GM21447 (cell line): ENCODE data around the gene ARHGAP23.
"Not testable (repeated sequence)": the region's sequence is repeated elsewhere in the genome, so short reads cannot be mapped to it uniquely, and the experiment has no call there.

Experiments used
- ATAC-seq: cut with Tn5 transposase; IDR thresholded peaks from one replicate; pipeline ENCODE4 v1.9.1; 2021; ENCODE audit not compliant: unreplicated experiment

ARHGAP23 gene

DNA sequence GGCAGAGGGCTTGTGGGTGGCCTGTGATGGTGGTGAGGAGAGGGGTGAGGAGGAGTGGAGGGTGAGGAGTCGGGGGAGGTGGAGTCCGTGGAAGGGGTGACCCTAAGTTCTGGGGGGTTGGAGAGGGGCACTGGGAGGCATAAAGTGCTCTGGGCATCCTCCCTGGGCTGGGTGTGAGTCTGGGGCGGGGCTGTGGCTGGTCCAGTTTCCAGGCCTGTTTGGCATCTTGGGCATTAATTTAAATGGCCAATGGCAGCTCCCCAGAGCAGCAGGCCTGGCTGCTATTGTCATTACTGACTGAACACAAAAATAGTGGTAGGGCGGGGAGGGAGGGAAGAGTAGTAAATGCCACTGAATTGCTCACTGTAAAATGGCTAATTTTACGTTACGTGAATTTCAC is 7.7 kb upstream of the ARHGAP23 start:
- no peak for ATAC-seq

DNA sequence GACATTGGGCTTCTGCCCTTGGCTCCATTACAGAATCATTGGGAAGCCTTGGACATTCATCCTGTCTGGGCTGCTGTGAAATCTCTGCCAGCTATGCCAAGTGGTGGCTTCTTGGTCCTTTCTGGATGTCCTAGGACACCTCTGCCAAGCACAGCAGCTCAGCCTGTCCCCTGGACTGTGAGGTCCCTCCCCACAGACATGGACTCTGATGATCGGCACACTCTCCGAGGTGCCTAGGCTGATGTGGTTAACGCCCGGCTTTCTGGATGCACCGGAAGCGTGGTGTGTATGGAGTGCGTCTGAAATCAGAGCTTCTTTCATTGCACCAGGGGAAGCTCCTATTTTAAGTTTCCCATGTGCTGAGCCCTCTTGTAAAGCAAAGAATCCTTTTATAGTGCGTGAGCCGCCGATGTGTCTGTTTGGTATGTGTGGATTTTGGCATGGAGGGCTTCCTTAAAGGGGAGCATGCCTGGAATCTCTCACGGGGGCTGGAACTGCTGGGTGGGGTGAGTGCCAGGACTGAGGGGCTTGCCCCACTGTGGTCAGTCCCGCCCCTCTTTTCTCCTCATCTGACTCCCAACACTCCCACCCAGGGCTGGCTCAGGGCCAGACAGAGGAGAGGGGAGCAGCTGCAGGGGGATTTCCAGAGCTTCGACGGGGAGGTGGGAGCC is 7.0 kb upstream of the ARHGAP23 start:
- no peak for ATAC-seq

GRCh38 chr17:38421871-38422827 is 6.1 kb upstream of the ARHGAP23 start:
- no peak for ATAC-seq

DNA sequence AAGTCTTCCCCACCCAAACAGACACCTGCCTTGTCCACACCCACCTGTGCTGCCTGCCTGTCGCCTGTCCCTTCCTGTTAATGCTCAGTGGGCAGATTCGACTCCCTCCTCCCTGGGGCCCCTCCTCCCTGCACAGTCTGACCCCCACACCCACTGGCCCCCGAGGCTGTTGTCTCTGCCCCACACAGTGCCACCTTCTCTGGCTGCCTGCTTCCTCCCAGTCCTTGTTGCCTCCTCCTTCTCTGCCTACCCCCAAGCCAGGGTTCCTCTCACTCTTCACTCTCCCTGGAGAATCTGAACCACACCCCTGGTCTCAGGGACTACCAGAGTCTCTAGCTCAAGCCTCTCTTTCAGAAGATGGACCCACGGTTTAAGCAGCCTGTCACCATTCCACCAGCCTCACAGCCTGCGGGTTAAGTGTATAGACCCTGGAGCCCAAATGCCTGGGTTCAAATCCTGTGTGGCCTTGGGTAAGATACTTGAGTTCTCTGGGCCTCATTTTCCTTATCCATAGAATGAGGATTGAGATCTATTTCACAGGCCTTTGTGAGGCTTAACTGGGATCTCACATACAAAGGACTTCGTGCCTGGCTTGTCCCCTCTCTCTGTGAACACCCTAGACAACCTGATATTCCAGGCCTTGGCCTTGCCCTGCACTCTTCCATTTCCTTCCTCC is 3.8 kb upstream of the ARHGAP23 start:
- no peak for ATAC-seq

GRCh38 chr17:38425031-38425430 is 3.2 kb upstream of the ARHGAP23 start:
- ATAC-seq: no peak

DNA sequence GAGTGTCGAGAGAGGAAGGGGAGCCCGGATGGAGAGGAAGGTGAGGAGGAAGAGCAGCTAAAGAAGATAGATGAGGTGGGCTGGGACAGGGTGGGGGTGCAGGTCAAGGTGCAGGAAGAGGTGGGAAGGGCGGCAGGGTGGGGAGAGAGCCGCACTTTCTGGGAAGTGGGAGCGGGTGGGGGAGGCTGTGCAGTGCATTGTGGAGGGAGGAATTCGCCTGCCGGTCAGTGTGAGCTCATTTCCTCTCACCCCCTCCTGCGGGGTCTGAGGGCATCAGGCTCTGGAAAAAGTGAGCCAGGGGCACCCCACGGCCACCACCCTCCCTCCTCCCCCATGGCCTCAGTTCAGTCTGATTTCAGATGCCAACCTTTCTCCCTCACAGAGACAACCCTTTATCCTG is 2.5 kb upstream of the ARHGAP23 start:
- no peak for ATAC-seq

- no peak for ATAC-seq
These were observed 1.8 kb upstream of the ARHGAP23 start for GRCh38 chr17:38426441-38426840.

- ATAC-seq: no peak
These were observed 909 bp upstream of the ARHGAP23 start for GRCh38 chr17:38427160-38427949.

DNA sequence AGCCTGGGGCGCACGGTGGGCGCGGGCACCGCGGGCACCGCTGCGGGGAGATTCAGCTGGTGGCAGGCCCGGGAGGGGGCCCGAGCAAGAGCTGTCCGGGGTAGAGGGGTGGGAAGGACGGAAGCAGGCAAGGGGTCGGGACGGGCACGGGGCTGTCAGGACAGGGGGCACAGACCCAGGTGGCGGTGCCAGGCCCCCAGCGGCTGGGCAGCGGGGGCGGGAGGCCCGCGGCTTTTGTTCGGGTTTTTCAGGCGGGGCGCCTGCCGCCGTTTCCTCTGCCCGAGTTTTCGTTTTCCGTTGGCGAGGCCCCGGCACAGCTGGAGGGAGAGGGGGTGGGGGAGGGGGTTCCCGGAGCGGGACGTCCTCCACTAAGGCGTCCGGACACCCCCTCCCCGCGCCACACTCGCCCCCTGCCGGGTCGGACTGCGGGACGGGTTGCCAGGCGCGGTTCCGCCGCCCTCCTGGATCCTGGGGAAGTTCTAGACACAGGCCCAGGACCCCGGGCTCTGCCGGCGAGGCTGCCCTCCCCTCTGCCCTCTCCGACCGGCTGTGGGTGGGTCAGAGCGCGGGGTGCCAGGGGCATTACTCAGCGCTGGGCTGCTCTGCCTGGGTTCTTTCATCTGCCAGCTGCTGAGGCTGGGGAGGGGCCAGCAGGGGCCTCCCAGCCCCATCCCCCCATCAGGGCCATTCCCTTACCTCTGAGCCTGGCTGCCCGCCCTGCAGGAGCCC is 543 bp downstream of the ARHGAP23 start:
- ATAC-seq: no peak

DNA sequence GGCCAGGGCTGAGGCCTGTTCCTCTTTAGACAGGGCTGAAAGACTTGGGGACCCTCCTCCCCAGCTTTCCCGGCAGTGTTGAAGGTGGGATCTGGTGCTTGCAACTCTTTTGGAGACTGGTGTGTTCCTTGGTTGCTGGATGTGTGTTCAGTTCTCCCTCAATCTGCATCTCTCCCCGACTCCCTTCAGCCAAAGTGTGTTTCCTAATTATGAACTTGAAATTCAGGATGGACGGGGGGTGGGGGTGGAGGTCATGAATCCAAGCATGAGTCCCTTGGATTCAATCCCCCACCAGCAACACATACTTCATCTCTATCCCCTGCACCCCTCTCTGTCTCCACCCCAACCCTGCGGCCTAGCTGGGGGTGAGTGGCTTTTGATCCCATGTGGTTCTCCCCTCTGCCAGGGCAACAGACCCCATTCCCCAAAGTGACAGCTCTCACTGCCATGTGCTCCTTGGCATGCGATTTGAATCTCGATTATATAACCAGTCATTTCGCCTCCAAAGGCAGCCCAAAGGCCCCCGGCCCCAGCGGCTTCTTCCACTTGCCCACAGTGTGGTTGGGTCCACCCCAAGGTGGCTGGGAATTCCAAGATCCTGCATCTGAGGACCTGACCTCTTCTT is 1.3 kb downstream of the ARHGAP23 start:
- ATAC-seq: no peak

DNA sequence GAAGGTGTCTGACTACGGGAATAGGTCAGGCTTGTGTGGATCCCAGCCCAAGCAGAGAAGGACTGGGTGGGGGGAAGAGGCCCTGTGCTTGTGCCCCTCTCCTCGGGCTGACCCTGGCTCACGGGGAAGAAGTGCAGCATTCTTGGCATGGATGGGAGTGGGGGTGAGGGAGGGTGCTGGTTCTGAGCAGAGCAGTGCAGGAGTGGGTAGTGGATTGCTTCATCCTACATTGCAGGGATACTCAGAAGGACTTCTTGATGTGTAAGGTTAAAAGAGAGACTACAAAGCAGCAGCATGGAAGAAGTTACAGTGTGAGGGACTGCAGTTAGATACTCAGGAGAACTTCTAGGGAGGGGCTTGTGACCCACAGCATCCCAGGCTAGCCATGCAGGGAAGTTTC is 2.1 kb downstream of the ARHGAP23 start:
- ATAC-seq: no peak

DNA sequence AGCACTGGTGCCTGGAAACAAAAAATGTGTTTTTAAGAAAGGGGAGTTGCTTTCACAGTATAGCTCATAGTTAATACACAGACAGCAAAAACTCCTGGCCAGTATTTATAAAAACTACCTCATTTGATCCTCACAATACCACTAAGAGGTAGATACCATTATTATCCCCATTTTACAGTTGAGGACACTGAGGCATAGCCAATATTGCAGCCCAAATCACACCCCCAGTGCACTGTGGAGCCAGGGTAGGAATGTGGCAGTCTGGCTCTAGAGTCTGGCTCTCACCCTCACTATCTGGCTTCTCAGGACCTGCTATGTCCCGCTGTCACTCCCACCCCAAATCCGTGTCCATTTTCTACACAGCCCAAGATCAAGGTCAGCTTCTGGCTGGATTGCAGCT is 2.6 kb downstream of the ARHGAP23 start:
- ATAC-seq: no peak

DNA sequence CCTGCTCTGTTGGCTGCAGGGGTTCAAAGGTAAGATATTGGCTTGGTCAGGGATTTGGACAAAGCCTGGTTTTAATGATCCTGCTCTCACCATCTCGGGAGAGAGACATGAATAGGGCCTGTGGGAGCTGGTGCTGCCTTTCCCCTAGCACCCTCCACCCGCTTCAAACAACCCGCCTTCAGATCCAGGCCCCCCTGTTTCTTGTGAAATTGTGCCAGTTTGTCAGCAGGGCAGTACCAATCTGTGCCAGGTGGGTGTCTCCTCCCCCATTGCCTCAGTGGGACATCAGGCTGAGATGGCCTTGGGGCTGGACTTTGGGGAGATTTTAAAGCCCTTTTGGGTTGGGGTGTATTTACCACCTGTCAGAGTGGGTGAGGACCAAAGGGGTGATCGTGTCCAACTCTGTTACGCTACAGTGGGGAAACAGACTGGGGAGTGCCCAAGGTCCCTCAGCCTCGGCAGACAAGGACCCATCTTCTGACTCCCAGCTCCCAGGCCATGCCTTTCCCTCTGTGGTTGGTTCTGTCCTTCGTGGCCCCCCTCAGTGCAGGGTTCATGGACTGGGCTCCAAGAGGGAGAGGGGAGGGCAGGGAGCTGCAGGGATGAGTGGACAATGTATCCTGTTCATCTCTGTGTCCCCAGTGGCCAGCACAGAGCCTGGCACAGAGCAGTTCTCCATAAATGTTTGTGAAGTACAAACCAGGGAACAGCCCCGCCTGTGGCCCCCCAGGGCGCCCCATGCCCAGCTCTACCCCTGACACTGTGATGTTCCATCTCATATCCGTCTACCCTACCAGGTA is 3.3 kb downstream of the ARHGAP23 start:
- no peak for ATAC-seq

- no peak for ATAC-seq
These were observed 6.0 kb downstream of the ARHGAP23 start for GRCh38 chr17:38434178-38434665.

- ATAC-seq: no peak
These were observed 7.5 kb downstream of the ARHGAP23 start for GRCh38 chr17:38435795-38436194.

GRCh38 chr17:38436386-38436785 is 8.1 kb downstream of the ARHGAP23 start:
- no peak for ATAC-seq

DNA sequence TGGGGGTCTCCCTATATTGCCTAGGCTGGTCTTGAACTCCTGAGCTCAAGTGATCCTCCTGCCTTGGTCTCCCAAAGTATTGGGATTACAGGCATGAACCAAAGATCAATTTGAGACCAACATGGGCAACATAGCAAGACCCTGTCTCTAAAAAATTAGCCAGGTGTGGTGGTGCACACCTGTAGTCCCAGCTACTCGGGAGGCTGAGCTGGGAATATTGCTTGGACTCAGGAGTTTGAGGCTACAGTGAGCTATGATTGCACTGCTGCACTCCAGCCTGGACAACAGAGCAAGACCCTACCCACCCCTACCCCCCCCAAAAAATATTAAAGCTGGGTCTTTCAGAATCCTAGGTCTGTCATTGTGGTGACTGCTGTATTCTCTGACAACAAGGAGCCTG is 9.0 kb downstream of the ARHGAP23 start:
- not testable (repeated sequence) for ATAC-seq

GRCh38 chr17:38439436-38439835 is 11.2 kb downstream of the ARHGAP23 start:
- ATAC-seq: no peak
